ENCODE data around the gene EXO1.
"Not testable (repeated sequence)": the region's sequence is repeated elsewhere in the genome, so short reads cannot be mapped to it uniquely, and the experiment has no call there.

EXO1 gene

DNA sequence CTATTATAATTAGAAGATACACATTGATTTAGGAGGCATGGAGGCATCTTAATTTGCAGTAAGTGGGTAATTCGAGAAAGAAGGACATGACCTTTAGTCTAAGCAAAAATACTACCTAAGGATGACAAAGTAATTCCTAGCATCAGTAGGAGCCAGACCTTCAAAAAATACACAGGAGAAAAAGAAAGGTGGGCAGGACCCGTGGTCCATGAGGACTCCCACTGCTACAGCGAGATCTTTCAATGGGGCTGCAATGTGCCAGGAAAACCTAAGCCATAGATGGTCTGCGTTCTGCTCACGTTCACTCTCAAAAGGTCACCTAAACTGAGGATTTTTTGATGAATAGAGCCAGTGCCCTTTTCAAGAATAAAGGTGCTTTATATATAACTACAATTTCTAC, 10.6 kb upstream of the EXO1 start:
- no peak for DNase-seq

DNA sequence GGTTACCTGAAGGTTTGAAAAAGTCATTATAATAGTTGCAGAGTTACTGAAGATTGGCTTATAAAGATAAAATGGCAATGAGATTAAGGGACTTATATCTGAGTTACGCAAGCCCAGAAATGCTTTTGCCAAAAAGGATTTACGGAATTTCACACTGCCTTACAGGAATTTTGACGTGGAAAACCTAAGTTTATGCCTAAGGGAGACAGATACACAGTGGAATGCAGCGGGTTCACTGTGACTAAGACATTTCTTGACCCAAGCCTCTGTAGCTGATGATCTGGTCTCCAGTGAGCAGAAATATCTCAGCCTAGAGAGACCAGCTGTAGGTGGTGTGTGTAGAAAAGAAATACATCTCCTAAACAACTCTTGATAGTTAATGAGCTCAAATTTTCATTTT, 10.1 kb upstream of the EXO1 start:
- DNase-seq, result no peak

DNA sequence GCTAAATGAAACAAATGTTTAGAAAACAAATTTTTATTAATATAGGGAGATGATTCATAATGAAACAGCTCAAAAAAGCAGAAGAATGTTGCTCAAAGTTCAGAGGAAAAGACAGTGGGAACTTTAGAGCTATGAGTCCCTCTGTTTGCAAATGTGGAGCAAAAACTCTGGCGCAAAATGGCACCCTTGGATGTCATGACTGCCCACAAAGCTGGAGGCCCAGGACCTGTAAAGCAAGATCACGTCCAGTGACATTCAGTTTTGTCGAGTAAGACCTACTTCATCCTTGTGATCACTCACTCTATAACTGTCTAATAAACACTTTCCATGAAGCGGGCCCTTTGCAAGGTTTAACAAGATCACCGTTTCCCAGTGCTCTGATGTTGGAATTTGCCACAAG, 9.1 kb upstream of the EXO1 start:
- no peak for DNase-seq

DNA sequence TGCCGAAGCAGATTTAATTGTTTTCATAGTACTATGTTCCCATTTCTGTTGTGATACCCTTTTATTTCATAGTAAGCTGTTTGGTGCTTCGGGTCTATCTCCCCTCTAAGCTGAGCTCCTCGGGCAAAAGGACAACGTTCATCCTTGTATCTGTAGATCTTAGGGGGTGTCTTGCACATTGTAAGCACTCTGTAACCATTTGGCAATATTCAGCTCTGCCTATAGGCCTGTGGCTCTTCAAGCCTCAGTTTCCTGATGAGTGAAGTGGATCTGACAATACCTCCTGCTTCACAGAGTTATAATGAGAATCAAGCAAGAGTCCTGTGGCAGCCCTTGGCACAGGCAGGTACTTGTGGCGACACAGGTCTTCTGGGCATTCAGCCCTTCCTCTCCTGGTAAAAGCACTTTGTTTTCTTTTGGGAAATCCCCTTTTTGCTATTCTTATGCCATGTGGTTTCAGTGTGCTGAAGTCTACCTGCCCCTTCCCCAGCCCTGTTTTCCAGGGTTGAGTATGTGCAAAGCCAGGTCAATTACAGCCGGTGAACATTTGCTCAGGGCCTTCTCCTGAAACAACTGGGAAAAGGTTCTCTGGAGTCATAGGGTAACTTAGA, 8.5 kb upstream of the EXO1 start:
- no peak for DNase-seq

DNA sequence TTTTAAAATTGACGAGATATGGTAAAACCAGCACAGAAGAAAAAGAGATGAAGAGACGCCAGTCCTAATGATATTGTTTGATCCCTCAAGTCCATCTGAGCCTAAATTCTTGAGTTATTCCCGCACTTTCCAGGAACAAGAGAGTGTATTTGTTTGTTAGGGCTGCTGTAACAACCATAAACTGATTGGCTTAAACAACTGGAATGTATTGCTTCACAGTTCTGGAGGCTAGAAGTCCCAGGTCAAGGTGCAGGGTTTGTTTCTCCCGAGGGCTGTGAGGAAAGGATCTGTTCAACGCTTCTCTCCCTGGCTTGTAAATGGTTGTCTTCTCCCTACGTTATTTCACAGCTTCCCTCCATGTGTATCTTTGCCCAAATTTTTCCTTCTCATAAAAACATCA, 7.8 kb upstream of the EXO1 start:
- DNase-seq, result no peak

DNA sequence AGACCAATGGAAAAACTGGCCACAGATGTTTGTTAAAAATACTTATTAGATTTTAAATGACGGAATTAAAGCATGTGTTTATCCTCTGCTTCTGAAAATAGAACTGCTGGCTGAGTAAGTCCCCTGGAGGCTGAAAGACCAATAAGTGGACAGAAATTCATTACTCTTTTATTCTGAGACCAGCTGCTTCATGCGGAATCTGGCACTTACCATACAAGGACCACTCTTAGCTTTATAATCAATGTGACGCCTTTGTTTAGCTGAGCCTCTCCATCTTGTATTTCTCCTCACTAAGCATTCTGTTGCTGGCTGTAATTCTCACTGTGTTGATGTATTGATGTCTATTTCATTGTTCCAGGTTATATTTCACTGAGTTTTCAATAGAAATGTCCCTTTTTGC, 6.3 kb upstream of the EXO1 start:
- no peak for DNase-seq

DNA sequence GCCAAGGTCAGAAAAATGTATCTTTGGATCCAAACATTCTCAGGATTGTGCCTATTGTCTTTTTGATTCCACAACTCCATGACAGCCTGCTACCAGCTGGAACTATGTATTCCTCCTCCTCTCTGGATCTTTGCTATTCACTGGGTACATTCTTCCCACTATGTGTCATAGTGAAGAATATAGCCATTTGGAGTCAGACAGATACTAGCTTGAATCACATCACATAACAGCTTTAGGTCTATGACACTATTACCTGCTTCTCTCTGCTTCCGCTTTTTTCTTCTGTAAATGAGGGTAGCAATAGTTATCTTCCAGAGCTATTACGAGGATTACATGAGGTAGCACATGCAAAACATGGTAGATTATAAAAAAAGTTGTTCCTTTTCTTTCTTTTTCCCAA, 5.4 kb upstream of the EXO1 start:
- DNase-seq, result no peak

DNA sequence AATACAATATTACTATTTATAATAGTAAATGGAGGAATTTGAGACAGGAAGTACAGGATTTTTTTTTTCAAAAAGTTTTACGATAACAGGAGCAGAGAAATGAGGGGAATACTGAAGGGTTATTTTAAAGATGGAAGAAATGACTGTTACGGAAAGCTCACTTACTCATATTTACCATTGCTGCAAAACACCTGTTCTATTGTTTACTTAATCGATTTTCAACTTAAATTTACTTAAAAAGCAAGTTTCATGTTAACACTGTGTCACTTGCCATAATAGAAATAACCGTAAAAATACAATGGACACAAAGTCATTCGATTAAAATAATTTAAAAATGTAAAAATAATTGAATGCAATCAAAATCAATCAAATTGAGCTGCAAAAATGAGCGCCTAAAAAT, 3.4 kb upstream of the EXO1 start:
- DNase-seq, result no peak

DNA sequence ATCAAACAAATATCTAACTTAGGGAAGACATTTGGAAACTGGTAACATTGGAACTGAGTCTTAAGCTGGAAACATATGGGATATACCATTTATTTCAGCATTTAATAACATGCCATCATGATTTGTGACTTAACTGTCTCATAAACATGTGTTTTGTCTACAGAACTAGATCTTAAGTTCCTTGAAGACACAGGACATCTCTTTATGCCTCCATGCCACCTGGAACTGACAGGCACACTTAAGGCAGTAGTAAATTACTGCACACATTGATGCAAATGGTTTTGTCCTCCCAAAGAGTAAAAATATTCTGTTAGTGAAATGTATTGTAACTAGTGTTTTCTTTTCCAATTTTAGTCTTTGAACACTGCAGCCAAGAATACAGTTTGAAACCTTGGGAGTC, 1.6 kb upstream of the EXO1 start:
- no peak for DNase-seq

DNA sequence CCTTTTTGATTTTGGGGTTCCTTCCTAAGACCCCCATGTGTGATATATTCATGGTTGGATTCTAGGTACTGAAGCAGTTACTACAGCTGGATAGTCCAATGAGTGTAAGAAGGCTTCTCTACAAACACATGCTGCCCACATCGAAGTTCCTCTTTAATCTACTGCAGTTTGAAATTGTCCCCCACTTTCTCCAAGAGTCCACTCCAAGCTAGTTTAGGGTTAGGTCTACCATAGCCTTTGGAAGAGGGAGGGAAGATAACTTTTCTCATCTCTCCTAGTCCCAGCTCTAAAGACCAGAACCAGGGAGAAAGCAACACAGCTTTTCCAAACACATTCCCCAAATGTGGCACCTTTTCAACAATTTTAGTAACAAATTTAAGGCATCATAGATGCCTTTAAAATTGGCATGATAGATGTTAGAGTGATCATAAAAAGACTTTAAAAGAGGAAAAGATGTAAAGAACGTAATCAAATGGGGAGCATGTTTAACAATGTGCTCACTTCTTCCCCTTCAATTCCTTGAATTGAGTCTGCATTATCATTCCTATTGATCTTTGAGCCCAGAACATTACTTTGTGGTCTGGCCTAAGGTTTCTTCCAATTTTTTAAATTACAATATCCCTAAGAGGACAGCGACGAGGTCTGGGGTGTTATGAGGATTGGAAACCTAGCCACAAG, 1.0 kb upstream of the EXO1 start:
- no peak for DNase-seq

DNA sequence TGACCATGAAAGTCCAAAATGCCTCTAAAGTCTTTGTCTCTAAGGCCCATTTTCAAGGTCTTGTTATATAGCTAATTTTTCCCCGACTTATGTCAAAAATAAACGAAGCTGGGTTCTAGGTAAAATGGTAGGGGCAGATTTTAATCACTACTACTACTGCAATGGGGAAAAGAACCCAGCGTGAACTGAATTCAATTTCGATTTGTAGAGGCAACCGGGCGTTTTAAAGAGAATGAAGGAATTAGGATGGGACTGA, 536 bp upstream of the EXO1 start:
- no peak for DNase-seq

DNA sequence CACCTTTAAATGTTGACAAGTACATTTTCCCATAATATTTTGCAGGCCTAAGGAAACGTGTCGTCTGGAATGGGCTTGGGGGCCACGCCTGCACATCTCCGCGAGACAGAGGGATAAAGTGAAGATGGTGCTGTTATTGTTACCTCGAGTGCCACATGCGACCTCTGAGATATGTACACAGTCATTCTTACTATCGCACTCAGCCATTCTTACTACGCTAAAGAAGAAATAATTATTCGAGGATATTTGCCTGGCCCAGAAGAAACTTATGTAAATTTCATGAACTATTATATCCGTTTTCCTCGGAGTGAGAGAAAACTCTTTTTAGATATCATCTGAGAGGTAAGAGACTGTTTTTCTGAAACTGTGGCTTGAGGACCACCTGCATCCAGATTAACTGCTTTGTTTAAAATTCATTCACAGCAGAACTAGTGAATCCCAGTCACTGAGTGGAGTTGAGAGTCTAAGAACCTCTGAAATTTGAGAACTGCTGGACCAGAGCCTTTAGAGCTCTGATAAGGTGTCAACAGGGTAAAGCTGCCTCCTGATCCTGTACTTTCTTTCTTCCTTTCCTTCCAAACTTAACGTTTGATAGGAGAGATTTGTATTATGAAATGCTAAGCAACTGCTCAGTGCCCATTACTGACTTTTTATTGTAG, 811 bp downstream of the EXO1 start:
- no peak for DNase-seq

DNA sequence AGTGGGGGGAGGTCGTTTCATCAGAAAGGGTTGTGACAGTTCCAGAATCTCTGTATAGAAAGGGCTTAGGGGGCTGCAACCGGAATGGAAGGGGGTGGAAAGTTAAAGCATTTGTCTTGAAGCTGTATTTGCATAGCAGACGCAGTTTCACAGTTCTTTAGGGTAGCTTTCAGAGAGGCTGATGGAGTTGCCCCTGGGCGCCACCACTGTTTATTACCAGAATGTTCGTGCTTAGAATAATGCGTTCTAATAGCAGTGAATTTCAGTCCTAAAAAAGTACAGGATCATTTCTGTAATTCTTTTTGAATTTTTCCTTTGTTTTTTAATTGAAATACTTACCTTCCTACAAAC, 1.3 kb downstream of the EXO1 start:
- no peak for DNase-seq

DNA sequence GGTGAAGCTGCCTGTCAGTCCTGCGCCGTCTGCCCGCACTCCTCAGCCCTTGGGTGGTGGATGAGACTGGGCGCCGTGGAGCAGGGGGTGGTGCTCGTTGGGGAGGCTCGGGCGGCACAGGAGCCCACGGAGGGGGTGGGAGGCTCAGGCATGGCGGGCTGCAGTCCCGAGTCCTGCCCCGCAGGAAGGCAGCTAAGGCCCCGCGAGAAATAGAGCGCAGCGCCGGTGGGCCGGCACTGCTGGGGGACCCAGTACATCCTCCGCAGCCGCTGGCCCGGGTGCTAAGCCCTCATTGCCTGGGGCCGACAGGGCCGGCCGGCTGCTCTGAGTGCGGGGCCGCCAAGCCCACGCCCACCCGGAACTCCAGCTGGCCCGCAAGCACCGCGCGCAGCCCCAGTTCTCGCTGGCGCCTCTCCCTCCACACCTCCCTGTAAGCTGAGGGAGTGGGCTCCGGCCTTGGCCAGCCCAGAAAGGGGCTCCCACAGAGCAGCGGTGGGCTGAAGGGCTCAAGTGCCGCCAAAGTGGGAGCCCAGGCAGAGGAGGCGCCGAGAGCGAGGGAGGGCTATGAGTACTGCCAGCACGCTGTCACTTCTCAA, 7.6 kb downstream of the EXO1 start:
- DNase-seq, result not testable (repeated sequence)

DNA sequence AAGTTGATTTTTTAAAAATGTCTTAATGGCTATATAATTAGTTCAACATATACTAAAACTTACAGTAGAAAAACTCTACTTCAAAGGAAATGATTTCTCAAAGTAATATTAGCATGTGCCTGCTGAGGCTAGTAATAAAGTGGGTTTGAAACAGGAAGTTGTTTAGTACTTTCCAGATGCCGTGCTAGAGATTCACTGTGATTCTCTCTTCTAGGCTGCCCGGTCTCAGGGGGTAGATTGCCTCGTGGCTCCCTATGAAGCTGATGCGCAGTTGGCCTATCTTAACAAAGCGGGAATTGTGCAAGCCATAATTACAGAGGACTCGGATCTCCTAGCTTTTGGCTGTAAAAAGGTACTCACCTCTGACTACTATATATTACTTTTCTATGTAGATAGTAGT, 9.1 kb downstream of the EXO1 start:
- no peak for DNase-seq

DNA sequence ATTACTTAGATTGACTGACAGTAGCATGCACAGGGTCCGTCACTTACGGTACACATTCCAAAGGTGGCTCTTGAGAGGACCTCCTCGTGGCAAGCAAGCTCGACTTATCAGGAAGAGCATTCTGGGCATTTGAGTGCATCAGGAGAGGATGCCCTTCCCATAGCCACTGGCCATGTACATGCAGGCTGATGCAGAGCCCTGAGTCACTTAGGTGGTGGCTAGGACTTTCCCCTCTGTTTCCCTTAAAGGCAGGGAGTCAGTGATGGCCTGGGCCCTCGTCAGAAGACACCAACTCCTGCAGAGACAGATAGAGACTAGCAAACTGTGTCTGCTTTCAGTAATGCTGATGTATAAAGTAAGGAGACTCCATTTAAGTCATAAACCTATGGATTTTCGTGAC, 12.9 kb downstream of the EXO1 start:
- no peak for DNase-seq

DNA sequence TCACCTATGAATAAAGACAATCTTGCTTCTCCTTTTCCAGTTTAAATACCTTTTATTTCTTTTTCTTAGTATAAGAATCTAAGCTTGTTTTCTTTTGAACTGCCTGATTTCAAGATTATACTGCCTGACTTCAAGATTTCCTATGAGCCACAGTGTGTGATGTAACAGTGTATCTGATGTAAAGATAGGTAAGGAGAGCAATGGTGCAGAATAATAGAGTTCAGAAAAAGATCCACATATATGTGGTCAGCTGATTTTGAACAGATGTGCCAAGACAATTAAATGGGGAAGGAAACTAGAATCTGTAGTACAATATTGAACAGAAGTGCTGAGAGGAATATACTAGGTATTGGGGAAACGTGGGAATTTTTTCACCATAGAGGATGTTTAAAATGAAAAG, 21.0 kb downstream of the EXO1 start:
- no peak for DNase-seq

DNA sequence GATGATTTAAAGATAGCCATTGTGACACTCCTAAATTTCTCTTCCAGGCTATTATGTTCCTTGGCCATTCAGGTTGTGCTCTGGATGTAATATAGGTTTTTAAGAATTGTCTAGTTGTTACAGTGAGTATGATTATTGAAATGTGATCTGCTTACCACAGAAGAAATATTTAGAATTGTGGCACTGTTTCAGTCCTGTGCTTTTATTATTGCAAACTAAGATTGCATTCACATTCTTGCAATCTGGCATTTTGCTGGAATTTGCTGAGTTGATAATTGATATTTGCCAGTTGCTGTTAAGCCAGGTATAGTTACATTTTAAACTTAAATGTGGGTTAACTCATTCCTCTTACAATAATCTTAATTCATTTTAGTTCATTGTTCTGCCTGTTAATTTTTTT, 22.3 kb downstream of the EXO1 start:
- DNase-seq, result no peak

DNA sequence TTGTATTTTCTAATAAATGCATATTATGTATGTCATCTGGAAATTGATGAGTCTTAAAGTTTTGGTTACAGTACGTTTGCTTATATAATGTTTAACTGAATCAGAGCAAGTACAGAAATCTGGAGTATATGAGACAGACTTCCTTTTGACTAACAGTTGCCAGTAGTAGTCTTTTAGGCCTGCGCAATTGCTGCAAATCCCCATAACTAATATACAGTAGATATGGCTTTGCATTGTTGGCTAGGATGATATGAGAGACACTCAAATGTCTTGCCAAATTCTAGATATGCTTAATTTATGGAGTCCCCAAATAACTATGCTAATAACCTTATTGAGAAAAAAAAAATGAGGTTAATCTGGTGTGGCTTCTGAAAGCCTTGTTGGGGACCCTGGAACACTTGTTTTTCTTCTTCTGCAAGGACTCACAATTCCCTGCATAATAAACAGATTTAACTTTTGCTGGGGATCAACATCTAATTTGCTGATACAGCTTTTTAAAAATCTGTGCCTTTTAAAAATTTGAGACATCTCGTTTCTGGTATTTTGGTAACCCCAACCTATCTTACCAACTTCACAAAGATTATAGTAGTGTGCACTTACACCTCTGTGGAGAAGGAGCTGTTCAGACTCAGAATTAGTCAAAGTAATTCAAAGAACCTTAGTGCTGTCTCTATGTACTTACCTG, 22.9 kb downstream of the EXO1 start:
- DNase-seq, result no peak

DNA sequence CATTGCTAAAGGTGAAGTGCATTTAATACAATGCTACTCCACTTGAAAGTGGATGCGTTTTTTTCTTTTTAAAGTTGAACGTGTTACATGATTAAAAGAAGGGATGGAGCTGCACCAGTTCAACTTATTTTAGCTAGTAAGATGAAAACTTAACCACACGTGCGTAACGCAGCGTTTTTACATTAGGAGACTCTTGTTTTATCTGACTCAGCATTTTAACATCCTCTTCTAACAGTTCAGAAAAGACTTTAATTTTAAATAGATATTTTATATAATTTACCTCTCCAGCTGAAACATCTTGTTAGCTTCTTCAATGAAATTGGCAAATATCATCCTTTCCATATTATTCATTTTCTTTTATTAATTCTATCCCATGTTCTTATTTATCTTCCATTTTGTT, 33.4 kb downstream of the EXO1 start:
- no peak for DNase-seq

DNA sequence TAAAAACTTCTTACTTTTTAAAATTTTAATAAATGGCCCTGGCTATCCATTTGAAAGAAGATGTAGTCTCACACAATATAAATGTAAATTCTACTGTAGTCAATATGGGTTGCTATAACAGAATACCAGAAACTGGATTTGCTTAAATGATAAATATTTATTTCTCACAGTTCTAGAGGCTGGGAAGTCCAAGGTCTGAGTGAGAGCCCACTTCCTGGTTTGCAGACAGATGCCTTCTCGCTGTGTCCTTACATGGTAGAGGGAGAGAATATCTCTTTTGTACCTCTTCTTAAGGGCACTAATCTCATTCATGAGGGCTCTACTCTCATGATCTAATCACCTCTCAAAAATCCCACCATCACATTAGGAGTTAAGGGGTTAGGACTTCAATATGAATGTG, 35.2 kb downstream of the EXO1 start:
- no peak for DNase-seq

DNA sequence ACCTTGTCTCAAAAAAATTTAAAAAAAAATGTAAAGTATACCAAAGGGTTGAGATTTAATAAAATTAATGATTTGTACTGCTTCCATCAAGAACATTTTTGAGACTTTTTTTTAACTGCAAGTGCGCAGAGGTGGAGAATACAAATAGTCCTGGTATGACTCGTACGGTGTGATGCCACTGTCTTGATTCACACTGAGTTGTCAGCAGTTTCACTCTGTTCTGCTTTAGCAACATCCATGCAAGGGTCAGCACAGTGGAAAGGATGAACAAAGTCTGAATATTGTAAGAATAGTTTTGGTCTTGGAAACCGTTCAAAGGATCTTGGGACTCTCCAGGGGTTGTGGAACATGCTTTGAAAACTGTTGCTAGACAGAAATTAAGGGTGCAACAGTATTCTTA, 40.2 kb downstream of the EXO1 start:
- no peak for DNase-seq

DNA sequence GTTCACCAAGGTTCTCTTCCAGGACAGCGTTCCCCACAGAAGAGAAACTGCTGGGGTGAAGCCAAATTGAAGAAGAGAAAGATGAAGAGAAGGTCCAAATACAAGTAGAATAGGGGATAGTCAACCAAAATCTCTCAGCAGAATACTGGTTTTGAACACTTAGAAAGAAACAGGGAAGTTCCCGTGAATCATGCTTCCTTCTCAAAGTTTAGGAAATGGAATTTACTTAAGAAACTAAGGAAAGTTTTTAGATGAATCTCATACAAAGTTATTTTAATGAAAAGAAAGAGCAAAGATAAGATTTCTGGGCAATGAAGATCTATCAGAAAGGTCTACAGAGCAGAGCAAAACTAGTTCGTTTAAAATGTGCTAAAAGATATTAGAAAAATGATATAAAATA, 43.3 kb downstream of the EXO1 start:
- DNase-seq, result no peak

DNA sequence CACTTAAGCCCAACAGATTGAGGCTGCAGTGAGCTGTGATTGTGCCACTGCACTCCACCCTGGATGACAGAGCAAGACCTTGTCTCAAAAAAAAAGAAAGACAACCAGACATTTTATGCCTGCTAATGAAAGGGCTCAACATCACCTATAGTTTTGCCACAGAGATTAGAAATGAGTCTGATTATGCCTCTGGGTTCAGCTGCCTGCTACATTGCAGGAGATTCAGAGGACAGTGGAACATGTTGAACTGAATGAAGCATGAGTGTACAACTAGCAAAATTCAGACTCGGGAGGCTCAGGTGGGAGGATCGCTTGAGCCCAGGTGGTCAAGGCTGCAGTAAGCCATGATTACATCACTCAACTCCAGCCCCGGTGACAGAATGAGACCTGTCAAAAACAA, 46.0 kb downstream of the EXO1 start:
- DNase-seq, result no peak

Measured in CD4-positive, alpha-beta T cell treated with Interleukin-21 for 1 hour (primary cell).